Right atrium auricular region (tissue), 2 donors: ENCODE data around the gene RAB11FIP4. TPM values are rescaled to one million over a fixed set of nuclear protein-coding genes. Genes with fewer than 3 reads are reported as not detected.

Source experiments
- DNase-seq: peaks from one replicate; pipeline ENCODE4 v3.0.0-alpha.2; 2019; ENCODE audit warnings: low spot score
- H3K27ac ChIP-seq, 2 donors: fragments of 200-600 bp; sonication (generic); 1 replicate in 1 of 2; 2 replicates in 1 of 2; pipeline ENCODE4 v1.5.1; 2016 to 2019
- H3K27me3 ChIP-seq, 2 donors: fragments of 200-600 bp; sonication (generic); one replicate each; pipeline versions ENCODE4 v1.5.1 to v1.6.0; 2017 to 2019
- H3K36me3 ChIP-seq: fragments of 200-600 bp; sonication (generic); one replicate; pipeline ENCODE4 v1.5.1; 2016
- H3K4me1 ChIP-seq, 2 donors: fragments of 200-600 bp; sonication (generic); one replicate each; pipeline versions ENCODE4 v1.5.1 to v1.6.0; 2017 to 2019
- H3K4me3 ChIP-seq, 2 donors: fragments of 200-600 bp; sonication (generic); 1 replicate in 1 of 2; 2 replicates in 1 of 2; pipeline ENCODE4 v1.5.1; 2017 to 2019; ENCODE audit warnings: mild to moderate bottlenecking in 1 of 2, moderate library complexity in 1 of 2
- H3K9me3 ChIP-seq, 2 donors: fragments of 200-600 bp; sonication (generic); one replicate each; pipeline ENCODE4 v1.5.1; 2019
- CTCF ChIP-seq, 2 donors: fragments of 200-600 bp; sonication (generic); IDR thresholded peaks; one replicate each; pipeline ENCODE4 v1.5.1; 2019; ENCODE audit warnings: antibody characterized with exemption in 2 of 2
- total RNA-seq, 2 donors: library from RNA; depleted of rRNA; stranded (reverse); fragments of >200 nt; gene quantifications; one replicate each; pipeline ENCODE4 v1.1.0, GENCODE V29; 2016

The RAB11FIP4 gene
- total RNA-seq, 2 donors from 2014 or later, result 4.4 to 7.2 TPM

- no peaks in the 10 kb centered on the region for H3K36me3 ChIP-seq
- H3K4me1 ChIP-seq, result peaks cover 0 to 56% of the 10 kb centered on the region in 2 donors
- no peak for DNase-seq
- H3K9me3 ChIP-seq, result no peaks in the 10 kb centered on the region
- no peak overlapping the region for H3K4me3 ChIP-seq
- peak overlapping the region; percentile 34 to 81 for H3K27ac ChIP-seq
- TF ChIP-seq CTCF (IDR thresholded peaks at IDR 0.05), result no peak
- H3K27me3 ChIP-seq, result no peaks in the 10 kb centered on the region
These were observed 170.2 kb downstream of the RAB11FIP4 start for GRCh38 chr17:31561469-31562375.

GRCh38 chr17:31562376-31562840 lies 170.9 kb downstream of the RAB11FIP4 start:
- H3K4me1 ChIP-seq, result peaks cover 0 to 63% of the 10 kb centered on the region in 2 donors
- no peak for DNase-seq

GRCh38 chr17:31564291-31564690 lies 172.8 kb downstream of the RAB11FIP4 start:
- no peak overlapping the region for H3K27ac ChIP-seq
- TF ChIP-seq CTCF (IDR thresholded peaks at IDR 0.05), result no peak
- H3K4me1 ChIP-seq, result peaks cover 0 to 72% of the 10 kb centered on the region in 2 donors

More at GRCh38 chr17:31562376-31562840, 170.9 kb downstream of the RAB11FIP4 start:
- Histone ChIP-seq H3K27ac (no peak overlapping the region), H3K27me3 (no peaks in the 10 kb centered on the region), H3K4me3 (no peak overlapping the region), H3K9me3 (no peaks in the 10 kb centered on the region), H3K36me3 (no peaks in the 10 kb centered on the region)
- no peak for TF ChIP-seq CTCF (IDR thresholded peaks at IDR 0.05)

GRCh38 chr17:31564883-31565301 lies 173.4 kb downstream of the RAB11FIP4 start:
- DNase-seq, result no peak
- no peak for TF ChIP-seq CTCF (IDR thresholded peaks at IDR 0.05)

More at GRCh38 chr17:31564291-31564690, 172.8 kb downstream of the RAB11FIP4 start:
- no peaks in the 10 kb centered on the region for H3K27me3 ChIP-seq
- no peak overlapping the region for H3K4me3 ChIP-seq
- no peak for DNase-seq
- H3K36me3 ChIP-seq, result no peaks in the 10 kb centered on the region
- H3K9me3 ChIP-seq, result no peaks in the 10 kb centered on the region

GRCh38 chr17:31565652-31566051 lies 174.2 kb downstream of the RAB11FIP4 start:
- DNase-seq, result no peak
- H3K27ac ChIP-seq, result peak overlapping the region in 1 of 2 donors; percentile 35
- no peaks in the 10 kb centered on the region for H3K27me3 ChIP-seq
- H3K36me3 ChIP-seq, result no peaks in the 10 kb centered on the region
- peaks cover 0 to 72% of the 10 kb centered on the region in 2 donors for H3K4me1 ChIP-seq
- no peaks in the 10 kb centered on the region for H3K9me3 ChIP-seq
- TF ChIP-seq CTCF (IDR thresholded peaks at IDR 0.05), result no peak
- no peak overlapping the region for H3K4me3 ChIP-seq

More at GRCh38 chr17:31564883-31565301, 173.4 kb downstream of the RAB11FIP4 start:
- Histone ChIP-seq H3K36me3 (no peaks in the 10 kb centered on the region), H3K4me1 (peaks cover 0 to 72% of the 10 kb centered on the region in 2 donors), H3K9me3 (no peaks in the 10 kb centered on the region), H3K27ac (peak overlapping the region in 1 of 2 donors; percentile 35), H3K4me3 (no peak overlapping the region), H3K27me3 (no peaks in the 10 kb centered on the region)
